Activated CD8-positive, alpha-beta memory T cell treated with anti-CD3 and anti-CD28 coated beads for 4 hours (primary cell): ENCODE measurements around the gene EIF4G3.

ENCODE experiments used
- DNase-seq, 2 donors: peaks; one replicate each; pipeline ENCODE4 v3.0.0-alpha.2; 2020; ENCODE audit warnings: low read depth in 2 of 2

Gene EIF4G3

GRCh38 chr1:20996554-20996953 is 180.1 kb downstream of the EIF4G3 start:
- no peak for DNase-seq

- no peak for DNase-seq
These were observed 182.8 kb downstream of the EIF4G3 start for GRCh38 chr1:20993716-20994575.

DNA sequence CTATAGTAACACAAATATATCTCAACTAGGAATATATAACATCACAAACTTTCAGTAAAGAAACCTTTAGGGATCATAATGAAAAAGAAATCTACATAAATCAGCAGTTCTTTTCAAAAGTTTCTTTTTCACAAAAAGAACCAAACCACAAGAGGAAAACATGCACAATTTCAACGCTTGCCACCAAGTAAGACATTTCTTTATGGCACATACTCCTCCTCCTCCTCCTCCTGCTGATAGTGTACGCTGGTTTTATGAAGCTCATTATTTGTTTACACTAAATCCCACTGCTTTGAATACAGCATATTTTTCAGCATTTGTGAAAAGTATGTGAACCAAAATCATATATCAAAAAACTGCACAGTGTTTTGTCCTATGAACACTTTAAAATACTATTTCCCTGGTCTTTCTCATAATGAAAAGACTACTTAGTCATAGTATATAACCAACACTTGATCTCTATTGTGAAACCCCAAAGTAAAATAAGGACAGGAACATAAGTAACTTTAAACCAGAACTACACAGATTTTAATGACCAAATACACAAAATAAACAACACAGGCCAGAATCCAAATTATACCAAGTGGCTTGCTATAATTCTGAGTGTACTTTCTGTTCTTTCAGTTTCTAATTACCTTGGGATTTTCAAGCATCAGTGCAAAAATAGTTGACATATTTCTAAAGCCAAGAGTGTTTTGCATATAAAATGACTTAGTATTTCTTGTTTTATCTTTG is 184.2 kb downstream of the EIF4G3 start:
- DNase-seq: no peak

- DNase-seq: no peak
These were observed 187.8 kb downstream of the EIF4G3 start for GRCh38 chr1:20988943-20989342.

DNA sequence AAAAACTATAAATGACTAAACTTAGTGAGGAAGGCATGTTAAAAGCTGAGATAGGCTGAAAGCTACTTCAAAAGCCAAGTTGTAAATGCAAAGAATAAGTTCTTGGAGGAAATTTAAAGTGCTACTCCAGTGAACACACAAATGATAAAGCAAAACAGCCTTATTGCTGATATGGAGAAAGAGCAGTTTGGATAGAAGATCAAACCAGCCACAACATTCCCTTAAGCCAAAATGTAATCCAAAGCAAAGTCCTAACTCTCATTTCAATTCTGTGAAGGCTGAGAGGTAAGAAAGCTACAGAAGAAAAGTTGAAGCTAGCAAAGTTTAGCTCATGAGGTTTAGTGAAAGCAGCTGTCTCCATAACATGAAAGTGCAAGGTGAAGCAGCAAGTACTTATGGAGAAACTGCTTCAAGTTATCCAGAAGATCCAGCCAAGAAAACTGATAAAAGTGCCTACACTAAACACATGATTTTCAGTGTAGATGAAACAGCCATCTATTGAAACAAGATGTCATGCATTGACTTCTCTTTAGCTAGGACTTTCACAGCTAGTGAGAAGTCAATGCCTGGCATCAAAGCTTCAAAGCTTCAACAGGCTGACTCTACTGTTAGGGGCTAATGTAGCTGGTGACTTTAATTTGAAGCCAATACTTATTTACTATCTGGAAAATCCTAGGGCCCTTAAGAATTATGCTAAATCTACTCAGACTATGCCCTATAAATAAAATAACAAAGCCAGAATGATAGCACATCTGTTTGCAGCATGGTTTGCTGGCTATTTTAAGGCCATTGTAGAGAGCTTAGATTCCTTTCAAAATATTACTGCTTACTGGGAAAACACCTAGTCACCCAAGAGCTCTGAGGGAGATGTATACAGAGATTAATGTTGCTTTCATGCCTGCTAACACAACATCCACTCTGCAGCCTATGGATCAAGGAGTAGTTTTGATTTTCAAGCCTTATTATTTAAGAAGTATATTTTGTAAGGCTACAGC is 188.6 kb downstream of the EIF4G3 start:
- DNase-seq: no peak

- no peak for DNase-seq
These were observed 193.3 kb downstream of the EIF4G3 start for GRCh38 chr1:20983297-20983889.

GRCh38 chr1:20982316-20982715 is 194.4 kb downstream of the EIF4G3 start:
- DNase-seq: no peak

DNA sequence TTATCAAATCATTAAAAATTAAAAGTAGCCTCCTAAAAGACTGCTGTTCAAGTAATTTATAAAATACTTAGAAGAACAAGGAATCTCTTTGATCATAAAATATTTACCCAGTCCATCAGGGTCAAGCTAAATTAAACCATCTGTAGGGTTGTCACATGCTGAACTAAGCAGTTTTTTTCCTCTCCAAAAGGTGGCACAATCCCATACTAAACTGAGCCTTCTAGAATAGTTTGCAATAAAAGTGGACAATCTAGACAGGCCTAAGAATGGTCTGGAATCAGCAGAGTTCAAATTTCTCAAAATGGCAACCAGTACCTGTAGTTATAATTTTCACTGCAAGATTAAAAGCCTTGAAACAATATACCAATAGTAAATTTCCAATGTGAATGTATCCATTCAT is 194.8 kb downstream of the EIF4G3 start:
- no peak for DNase-seq

- no peak for DNase-seq
These were observed 196.6 kb downstream of the EIF4G3 start for GRCh38 chr1:20980051-20980450.

GRCh38 chr1:20978413-20978812 is 198.3 kb downstream of the EIF4G3 start:
- no peak for DNase-seq

- no peak for DNase-seq
These were observed 201.0 kb downstream of the EIF4G3 start for GRCh38 chr1:20975668-20976067.

GRCh38 chr1:20974951-20975350 is 201.7 kb downstream of the EIF4G3 start:
- DNase-seq: no peak

DNA sequence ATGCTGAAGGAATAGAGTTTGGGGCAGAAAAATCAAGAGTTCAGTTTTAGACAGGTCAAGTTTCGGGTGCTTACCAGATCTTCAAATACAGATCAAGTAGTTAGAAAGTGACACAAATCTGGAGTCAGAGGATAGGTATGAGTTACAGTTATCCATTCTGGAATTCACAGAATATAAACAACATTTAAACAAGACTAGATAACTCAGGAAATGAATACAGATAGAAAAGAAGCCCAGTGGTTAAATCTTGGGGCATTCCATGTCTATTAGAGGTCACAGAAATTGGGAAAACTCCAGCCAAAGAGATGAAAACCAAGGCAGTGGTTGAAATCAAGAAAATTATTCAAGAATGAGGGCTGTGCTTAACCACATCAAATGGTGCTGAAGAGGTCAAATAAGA is 202.6 kb downstream of the EIF4G3 start:
- DNase-seq: no peak

DNA sequence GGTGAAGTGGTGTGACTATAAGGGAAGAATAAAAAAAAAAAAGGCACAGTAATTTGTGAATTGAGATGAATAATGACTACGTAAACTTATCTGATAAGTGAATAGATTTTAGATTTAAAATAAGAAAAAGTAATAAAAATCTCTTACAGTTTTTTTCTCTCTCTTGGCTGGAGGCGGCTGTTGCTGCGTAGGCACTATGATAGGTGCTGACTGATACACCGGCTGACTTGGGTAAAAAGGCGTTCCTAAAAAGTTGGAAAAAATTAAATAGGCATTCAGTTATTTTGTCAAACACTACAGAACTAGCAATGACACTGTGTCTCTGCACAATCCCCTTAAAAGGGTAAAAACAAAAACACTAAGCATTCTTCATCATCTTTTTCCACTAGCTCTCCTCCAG is 203.8 kb downstream of the EIF4G3 start:
- DNase-seq: no peak

DNA sequence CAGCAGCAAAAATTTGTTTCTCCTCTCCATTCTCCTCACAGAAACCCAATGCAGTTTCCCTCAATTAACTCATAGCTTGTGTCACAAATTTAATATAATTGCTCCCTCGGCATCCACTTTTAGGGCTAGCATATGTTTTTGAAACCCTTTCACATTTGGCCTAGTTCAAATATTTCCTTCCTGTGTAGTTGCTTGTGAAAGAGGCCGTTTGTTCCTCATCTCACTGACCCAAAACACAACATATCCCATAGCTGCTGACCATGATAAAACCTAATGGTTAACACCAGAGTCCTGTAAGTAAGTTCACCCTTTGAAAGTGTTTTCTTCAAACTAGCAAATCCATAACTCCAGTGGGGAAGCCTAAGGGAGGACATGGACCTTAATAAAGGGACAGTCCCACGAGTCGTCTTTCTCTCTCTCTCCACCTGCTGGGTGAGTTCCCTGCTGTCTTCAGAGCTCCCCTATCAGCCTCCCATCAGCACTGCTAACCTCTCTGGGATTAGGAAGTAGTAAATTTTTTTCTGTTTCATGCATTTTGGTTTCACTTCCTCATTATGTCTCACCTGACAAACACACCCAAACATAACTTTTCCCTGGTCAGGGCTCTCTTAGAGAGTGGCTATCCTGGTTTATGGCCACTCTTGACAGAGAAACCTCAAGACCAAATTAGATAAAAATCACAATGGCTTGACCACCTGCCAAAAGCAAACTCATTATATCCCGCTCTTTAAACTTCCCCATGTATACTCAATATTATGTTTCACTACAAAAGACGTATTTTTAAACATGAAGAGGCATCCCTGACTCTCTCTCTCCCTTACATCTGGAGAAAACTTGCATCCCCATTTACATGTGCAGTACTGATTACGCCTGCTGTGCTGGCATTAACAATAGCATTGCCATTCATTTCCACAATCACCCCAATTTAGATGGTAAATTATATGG is 211.9 kb downstream of the EIF4G3 start:
- no peak for DNase-seq

DNA sequence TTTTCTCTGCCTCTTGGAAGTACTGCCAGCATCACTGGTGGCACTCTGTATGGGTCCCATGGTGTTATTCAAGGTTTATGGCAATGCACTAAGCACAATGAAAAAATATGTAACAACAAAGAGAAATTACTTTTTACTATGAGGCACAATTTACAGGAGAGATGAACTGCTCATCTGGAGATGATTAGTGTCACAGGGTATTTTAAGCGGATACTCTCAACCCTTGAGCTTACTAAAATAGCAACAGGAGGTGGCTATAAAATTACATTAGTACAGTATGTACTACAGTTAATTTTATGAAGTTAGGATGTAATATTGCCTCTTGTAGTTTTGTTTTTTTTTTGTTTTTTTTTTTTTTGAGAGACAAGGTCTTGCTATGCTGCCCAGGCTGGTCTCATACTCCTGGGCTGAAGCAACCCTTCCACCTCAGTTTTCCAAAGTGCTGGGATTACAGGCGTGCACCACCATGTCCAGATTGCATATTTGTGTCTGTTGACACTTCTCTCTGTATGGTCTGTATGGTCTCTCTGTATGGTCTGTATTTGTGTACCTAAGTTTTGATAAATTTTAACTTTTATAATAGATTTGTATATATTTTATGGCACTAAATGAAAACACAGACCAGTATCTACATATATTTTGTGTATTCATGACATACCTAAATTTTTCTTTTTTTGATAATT is 214.0 kb downstream of the EIF4G3 start:
- DNase-seq: no peak

- no peak for DNase-seq
These were observed 218.3 kb downstream of the EIF4G3 start for GRCh38 chr1:20958430-20958829.

- no peak for DNase-seq
These were observed 220.4 kb downstream of the EIF4G3 start for GRCh38 chr1:20956272-20956671.

GRCh38 chr1:20950679-20951078 is 226.0 kb downstream of the EIF4G3 start:
- no peak for DNase-seq
